ENCODE results near the gene TMEM150B.

The TMEM150B gene

DNA sequence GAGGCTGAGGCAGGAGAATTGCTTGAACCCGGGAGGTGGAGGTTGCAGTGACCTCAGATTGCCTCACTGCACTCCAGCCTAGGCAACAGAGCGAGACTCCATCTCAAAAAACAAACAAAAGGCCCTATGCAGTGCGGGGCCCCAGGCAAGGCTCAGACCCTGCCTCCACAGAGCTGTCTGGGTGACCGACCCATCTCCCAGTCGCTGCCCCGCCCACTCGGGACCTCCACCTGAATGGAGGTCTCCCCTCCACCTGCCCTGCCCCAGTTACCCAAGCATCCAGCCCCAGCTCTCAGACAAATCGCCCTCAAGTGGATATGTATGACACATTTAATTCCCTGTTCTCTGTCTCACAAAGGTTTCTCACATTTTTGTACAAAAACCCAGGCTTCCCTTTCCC is 40.1 kb upstream of the TMEM150B start:
- no peak overlapping the region for H3K4me3 ChIP-seq (ENCODE audit: low read length)
- no peak overlapping the region for H3K27ac ChIP-seq (ENCODE audit: low read length)
- H3K9ac ChIP-seq (ENCODE audit: low read depth, low read length): no peak overlapping the region
- H3K27me3 ChIP-seq (ENCODE audit: insufficient read depth, low read length): peaks cover 41% of the 10 kb centered on the region
- no peaks in the 10 kb centered on the region for H3K9me3 ChIP-seq (ENCODE audit: insufficient read depth, low read depth, low read length)
- no peaks in the 10 kb centered on the region for H3K36me3 ChIP-seq (ENCODE audit: insufficient read depth, low read depth, low read length)
- no peaks in the 10 kb centered on the region; the same call in 1 of the 2 replicates for H3K4me1 ChIP-seq (ENCODE audit: insufficient read depth, low read length)

DNA sequence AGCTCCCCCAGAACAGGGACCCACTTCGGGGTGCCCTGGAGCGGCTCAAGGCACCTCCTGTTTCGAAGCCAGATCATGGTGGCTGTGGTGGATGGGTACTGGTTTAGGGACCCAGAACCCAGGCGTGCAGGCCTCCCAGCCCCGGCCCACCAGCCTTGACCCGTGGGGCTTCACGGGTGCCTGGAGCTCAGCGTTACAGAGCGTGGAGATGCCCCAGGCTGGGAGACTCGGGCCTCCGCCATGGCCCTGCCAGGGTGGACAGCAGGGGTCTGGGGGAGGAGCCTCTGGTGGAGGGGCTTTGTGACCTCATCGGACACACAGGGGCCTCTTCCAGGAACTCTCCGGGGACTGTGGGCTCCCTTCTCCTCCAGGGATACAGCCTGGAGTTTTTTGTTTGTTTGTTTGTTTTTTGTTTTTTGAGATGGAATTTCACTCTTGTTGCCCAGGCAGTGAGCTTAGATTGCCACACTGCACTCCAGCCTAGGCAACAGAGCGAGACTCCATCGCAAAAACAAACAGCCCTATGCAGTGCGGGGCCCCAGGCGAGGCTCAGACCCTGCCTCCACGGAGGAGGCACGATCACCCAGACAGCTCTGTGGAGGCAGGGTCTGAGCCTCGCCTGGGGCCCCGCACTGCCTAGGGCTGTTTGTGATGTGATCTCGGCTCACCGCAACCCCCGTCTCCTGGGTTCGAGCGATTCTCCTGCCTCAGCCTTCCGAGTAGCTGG is 38.0 kb upstream of the TMEM150B start, which contains the start of gene GARIN5B:
Gene GARIN5B, minus strand, starts transcription at position 271 of the 727 bp plus-strand sequence. Its CDS starts 194 bp downstream, at position 77.
- Histone ChIP-seq H3K4me1 (ENCODE audit: insufficient read depth, low read length) (no peaks in the 10 kb centered on the region), H3K27ac (ENCODE audit: low read length) (no peak within 1 kb of the TSS), H3K9ac (ENCODE audit: low read depth, low read length) (no peak within 1 kb of the TSS), H3K9me3 (ENCODE audit: insufficient read depth, low read depth, low read length) (no peaks in the 10 kb centered on the region), H3K4me3 (ENCODE audit: low read length) (no peak within 1 kb of the TSS), H3K27me3 (ENCODE audit: insufficient read depth, low read length) (peaks cover 30% of the 10 kb centered on the region), H3K36me3 (ENCODE audit: insufficient read depth, low read depth, low read length) (no peaks in the 10 kb centered on the region)

DNA sequence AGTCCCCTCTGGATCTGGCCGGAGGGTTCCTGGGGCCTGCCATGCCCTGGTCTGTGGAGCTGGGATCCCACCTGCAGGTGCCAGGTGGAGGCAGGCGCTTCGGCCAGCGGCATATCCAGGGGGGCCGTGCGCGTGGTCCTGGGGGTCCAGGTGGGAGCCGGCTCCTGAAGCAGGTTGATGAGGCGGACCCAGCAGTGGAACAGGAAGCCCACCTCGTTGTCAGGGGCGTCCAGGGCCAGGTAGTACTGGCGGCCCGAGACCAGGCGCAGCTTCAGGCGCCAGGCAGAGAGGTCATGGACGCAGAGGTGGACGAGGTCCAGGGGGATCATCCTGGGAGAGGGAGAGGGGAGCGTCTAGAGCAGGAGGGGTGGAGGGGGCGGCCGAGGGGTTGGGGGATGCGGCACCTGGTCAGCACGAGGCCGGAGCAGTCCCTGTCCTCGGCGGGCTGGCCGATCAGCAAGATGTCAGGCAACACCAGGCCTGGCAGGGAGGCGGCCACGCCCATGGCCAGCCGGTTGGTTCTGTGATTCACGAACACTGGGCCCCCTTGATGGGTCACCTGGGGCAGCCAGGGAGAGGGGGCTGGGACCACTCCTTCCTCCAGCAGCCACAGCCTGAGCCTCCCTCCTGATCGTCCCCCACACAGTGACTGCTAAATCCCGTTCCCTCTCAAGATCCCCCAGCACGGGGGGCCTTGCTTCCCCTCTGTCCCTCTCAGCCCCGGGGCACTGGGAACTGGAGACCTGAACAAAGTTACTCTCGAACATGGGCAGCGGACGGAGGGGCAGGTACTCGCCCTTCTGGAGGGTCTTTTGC is 37.2 kb upstream of the TMEM150B start:
- Histone ChIP-seq H3K27me3 (ENCODE audit: insufficient read depth, low read length) (peaks cover 28% of the 10 kb centered on the region), H3K9me3 (ENCODE audit: insufficient read depth, low read depth, low read length) (no peaks in the 10 kb centered on the region), H3K4me1 (ENCODE audit: insufficient read depth, low read length) (no peaks in the 10 kb centered on the region), H3K4me3 (ENCODE audit: low read length) (no peak overlapping the region), H3K36me3 (ENCODE audit: insufficient read depth, low read depth, low read length) (no peaks in the 10 kb centered on the region), H3K27ac (ENCODE audit: low read length) (no peak overlapping the region), H3K9ac (ENCODE audit: low read depth, low read length) (no peak overlapping the region)

GRCh38 chr19:55360902-55361301 is 35.8 kb upstream of the TMEM150B start:
- Histone ChIP-seq H3K9me3 (ENCODE audit: insufficient read depth, low read depth, low read length) (no peaks in the 10 kb centered on the region), H3K27me3 (ENCODE audit: insufficient read depth, low read length) (peaks cover 38% of the 10 kb centered on the region), H3K4me1 (ENCODE audit: insufficient read depth, low read length) (no peaks in the 10 kb centered on the region), H3K27ac (ENCODE audit: low read length) (no peak overlapping the region), H3K9ac (ENCODE audit: low read depth, low read length) (no peak overlapping the region), H3K4me3 (ENCODE audit: low read length) (no peak overlapping the region), H3K36me3 (ENCODE audit: insufficient read depth, low read depth, low read length) (no peaks in the 10 kb centered on the region)

DNA sequence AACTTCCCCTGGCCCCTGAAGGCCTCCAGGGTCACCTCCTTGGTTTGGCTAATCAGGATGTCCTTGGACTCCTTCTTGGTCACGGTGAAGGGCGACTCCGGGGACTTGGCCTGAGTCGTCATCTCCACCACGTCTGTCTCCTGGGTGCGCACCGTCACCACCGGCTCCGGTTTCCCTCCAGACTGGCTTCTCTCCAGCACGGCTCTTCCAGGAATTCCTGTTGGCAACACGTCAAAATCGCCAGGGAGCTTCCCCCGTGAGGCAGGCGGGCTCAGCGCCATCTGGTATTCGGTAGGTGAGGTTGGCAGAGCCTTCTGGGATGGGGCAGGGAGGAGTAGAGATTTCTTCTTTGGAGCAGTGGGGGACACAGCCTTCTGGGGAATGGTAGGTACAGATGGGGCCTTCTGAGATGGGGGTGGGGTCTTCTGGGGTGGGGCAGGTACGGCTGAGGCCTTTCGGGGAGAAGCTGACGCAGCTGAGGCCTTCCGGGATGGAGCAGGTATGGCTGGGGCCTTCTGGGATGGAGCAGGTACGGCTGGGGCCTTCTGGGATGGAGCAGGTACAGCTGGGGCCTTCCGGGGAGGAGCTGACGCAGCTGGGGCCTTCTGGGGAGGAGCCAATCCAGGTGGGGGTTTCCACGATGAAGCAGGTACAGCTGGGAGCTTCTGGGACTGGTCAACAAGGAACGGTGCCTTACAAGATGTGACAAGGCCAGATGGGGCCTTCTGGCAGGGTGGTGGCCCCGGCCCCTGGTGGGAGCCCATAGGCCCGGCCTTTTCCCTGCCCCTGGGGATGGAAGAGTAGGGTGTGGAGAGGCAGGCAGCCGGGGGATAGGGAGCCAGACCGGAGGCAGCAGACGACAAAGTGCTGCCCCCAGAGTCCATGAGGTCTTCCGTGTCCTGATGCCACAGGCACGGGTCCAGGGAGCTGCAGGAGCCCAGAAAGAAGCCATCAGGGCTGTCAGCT is 34.1 kb upstream of the TMEM150B start:
- Histone ChIP-seq H3K27ac (ENCODE audit: low read length) (no peak overlapping the region), H3K9me3 (ENCODE audit: insufficient read depth, low read depth, low read length) (no peaks in the 10 kb centered on the region), H3K4me1 (ENCODE audit: insufficient read depth, low read length) (no peaks in the 10 kb centered on the region), H3K4me3 (ENCODE audit: low read length) (no peak overlapping the region), H3K9ac (ENCODE audit: low read depth, low read length) (no peak overlapping the region), H3K27me3 (ENCODE audit: insufficient read depth, low read length) (peaks cover 47% of the 10 kb centered on the region), H3K36me3 (ENCODE audit: insufficient read depth, low read depth, low read length) (no peaks in the 10 kb centered on the region)

DNA sequence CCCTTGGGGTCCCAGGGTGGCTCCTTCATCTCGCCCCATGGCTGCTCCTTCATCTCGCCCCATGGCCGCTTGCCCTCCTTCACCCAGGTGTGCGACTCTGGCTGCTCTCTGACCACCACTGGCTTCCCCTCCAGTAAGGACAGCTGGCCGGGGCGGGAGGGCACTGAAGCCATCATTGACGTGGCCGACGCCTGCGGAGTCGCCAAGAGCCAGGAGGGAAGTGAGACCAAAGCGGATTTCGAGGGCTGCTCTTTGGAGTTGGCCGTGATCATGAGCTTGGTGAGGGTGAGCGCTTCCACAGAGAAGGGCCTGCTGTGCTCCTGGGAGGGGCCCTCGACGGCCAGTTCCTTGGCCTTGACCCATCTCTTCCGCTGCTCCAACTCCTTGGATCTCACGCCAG is 33.4 kb upstream of the TMEM150B start:
- no peaks in the 10 kb centered on the region for H3K4me1 ChIP-seq (ENCODE audit: insufficient read depth, low read length)
- peaks cover 50% of the 10 kb centered on the region for H3K27me3 ChIP-seq (ENCODE audit: insufficient read depth, low read length)

DNA sequence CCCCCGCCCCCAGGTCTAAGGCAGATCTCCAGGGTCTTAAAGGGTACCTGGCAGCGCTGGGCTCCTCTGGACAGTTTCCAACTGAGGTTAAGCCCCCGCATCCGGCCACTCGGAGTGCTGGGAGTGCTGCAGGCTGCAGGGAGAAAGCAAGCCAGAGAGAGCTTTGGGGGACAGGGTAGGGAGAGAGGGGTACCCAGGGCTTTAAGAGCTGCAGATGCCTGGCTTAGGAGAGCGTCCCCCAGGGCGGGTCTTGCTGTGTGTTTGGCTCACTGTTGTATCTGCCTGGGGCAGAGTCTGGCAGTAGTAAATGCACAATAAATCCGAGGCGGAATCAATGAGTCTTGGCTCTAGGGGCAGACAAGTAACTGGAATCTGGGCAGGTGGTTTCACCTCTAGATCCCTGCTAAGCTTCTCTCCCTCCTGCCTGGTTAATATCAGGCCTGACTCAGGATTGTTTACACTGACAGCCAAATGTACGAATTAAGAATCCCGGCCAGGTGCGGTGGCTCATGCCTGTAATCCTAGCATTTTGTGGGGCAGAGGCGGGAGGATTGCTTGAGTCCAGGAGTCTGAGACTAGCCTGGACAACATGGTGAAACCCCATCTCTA is 30.2 kb upstream of the TMEM150B start:
- no peaks in the 10 kb centered on the region for H3K36me3 ChIP-seq (ENCODE audit: insufficient read depth, low read depth, low read length)
- no peak overlapping the region for H3K27ac ChIP-seq (ENCODE audit: low read length)
- H3K9ac ChIP-seq (ENCODE audit: low read depth, low read length): no peak overlapping the region
- no peaks in the 10 kb centered on the region for H3K9me3 ChIP-seq (ENCODE audit: insufficient read depth, low read depth, low read length)
- H3K4me3 ChIP-seq (ENCODE audit: low read length): no peak overlapping the region
- H3K27me3 ChIP-seq (ENCODE audit: insufficient read depth, low read length): peaks cover 81% of the 10 kb centered on the region
- no peaks in the 10 kb centered on the region; the same call in 1 of the 2 replicates for H3K4me1 ChIP-seq (ENCODE audit: insufficient read depth, low read length)

More for the DNA sequence above, 33.4 kb upstream of the TMEM150B start:
- Histone ChIP-seq H3K36me3 (ENCODE audit: insufficient read depth, low read depth, low read length) (no peaks in the 10 kb centered on the region), H3K9ac (ENCODE audit: low read depth, low read length) (no peak overlapping the region), H3K9me3 (ENCODE audit: insufficient read depth, low read depth, low read length) (no peaks in the 10 kb centered on the region), H3K4me3 (ENCODE audit: low read length) (no peak overlapping the region), H3K27ac (ENCODE audit: low read length) (no peak overlapping the region)

DNA sequence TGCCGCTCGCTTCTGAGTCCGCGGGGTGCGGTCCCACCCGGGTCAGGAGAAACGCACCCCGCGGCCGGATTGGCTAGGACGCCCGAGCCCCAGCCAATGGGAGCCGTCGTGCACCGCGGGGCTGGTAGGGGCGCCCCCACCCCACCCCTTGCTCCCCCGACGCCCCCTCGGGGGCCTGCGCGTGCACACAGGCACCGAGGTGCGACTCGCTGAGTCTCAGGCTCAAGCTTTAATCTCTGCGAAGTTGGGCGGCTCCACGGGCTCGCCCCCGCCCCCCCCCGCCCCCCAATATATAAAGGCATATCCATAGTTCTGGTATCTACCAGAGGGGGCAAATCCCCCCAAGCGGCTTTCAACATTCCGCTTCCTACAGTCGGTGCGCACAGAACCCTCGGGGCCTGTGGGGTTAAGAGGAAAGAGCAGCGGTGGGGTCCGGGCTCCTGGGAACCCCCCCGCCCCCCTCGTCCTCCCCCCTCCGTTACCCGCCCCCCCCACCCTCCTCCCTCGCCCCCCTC is 29.6 kb upstream of the TMEM150B start, which contains the start of gene COX6B2:
Gene COX6B2, minus strand, starts transcription at position 22 of the 515 bp plus-strand sequence. CDS start 198 bp downstream, outside the sequence.
- no peaks in the 10 kb centered on the region; the same call in 1 of the 2 replicates for H3K4me1 ChIP-seq (ENCODE audit: insufficient read depth, low read length)
- H3K9ac ChIP-seq (ENCODE audit: low read depth, low read length): peak within 1 kb of the TSS; percentile 34; the same call in 1 of the 2 replicates
- no peaks in the 10 kb centered on the region for H3K36me3 ChIP-seq (ENCODE audit: insufficient read depth, low read depth, low read length)
- H3K27me3 ChIP-seq (ENCODE audit: insufficient read depth, low read length): peaks cover 81% of the 10 kb centered on the region
- no peak within 1 kb of the TSS for H3K27ac ChIP-seq (ENCODE audit: low read length)
- H3K4me3 ChIP-seq (ENCODE audit: low read length): peak within 1 kb of the TSS; percentile 66
- no peaks in the 10 kb centered on the region for H3K9me3 ChIP-seq (ENCODE audit: insufficient read depth, low read depth, low read length)

- peak overlapping the region; percentile 34; the same call in 1 of the 2 replicates for H3K9ac ChIP-seq (ENCODE audit: low read depth, low read length)
- H3K9me3 ChIP-seq (ENCODE audit: insufficient read depth, low read depth, low read length): no peaks in the 10 kb centered on the region
- peak overlapping the region; percentile 66 for H3K4me3 ChIP-seq (ENCODE audit: low read length)
- no peaks in the 10 kb centered on the region for H3K36me3 ChIP-seq (ENCODE audit: insufficient read depth, low read depth, low read length)
- no peaks in the 10 kb centered on the region; the same call in 1 of the 2 replicates for H3K4me1 ChIP-seq (ENCODE audit: insufficient read depth, low read length)
- H3K27ac ChIP-seq (ENCODE audit: low read length): no peak overlapping the region
- peaks cover 81% of the 10 kb centered on the region for H3K27me3 ChIP-seq (ENCODE audit: insufficient read depth, low read length)
These were observed 28.9 kb upstream of the TMEM150B start for GRCh38 chr19:55353803-55354697.

GRCh38 chr19:55353356-55353802 is 28.2 kb upstream of the TMEM150B start:
- Histone ChIP-seq H3K9ac (ENCODE audit: low read depth, low read length) (peak overlapping the region; percentile 34; the same call in 1 of the 2 replicates), H3K4me3 (ENCODE audit: low read length) (peak overlapping the region; percentile 66), H3K27ac (ENCODE audit: low read length) (no peak overlapping the region), H3K27me3 (ENCODE audit: insufficient read depth, low read length) (peaks cover 76% of the 10 kb centered on the region), H3K36me3 (ENCODE audit: insufficient read depth, low read depth, low read length) (no peaks in the 10 kb centered on the region), H3K9me3 (ENCODE audit: insufficient read depth, low read depth, low read length) (no peaks in the 10 kb centered on the region), H3K4me1 (ENCODE audit: insufficient read depth, low read length) (peaks cover 6% of the 10 kb centered on the region; the same call in 1 of the 2 replicates)

Data from iPS-20b (cell line).